Measurements from ENCODE around the gene ST8SIA2.

ST8SIA2 gene

DNA sequence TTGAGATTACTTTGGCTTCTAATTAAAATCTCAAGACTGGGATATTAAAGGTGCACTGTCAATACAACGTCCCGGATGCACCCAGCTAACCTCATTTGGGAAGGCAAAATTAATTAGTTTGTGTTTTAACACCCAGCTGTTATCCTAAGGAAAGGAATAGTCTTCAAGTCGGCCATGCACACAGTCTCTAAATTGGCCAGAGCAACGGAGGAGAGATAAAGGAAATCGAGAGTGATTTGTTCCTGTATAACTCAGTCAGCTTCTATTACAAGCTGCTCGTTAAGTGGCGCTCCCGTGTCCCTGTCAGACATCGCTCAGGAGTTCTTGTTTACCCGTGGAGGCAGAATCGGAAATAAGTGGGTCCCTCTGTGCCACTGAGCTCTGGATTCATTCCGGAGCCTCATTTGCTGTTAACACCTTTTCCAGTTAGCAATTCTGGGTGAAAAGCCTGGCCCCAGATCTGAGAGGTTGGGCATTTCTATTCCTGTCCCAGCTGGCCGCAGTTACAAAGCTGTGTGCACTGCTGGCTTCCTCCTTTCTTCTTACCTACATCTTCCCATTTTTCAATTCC is 63.9 kb downstream of the ST8SIA2 start:
- TF ChIP-seq, protein P1, sequence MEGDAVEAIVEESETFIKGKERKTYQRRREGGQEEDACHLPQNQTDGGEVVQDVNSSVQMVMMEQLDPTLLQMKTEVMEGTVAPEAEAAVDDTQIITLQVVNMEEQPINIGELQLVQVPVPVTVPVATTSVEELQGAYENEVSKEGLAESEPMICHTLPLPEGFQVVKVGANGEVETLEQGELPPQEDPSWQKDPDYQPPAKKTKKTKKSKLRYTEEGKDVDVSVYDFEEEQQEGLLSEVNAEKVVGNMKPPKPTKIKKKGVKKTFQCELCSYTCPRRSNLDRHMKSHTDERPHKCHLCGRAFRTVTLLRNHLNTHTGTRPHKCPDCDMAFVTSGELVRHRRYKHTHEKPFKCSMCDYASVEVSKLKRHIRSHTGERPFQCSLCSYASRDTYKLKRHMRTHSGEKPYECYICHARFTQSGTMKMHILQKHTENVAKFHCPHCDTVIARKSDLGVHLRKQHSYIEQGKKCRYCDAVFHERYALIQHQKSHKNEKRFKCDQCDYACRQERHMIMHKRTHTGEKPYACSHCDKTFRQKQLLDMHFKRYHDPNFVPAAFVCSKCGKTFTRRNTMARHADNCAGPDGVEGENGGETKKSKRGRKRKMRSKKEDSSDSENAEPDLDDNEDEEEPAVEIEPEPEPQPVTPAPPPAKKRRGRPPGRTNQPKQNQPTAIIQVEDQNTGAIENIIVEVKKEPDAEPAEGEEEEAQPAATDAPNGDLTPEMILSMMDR (IDR thresholded peaks at IDR 0.05; ENCODE audit: insufficient read depth, low read depth, low read length, missing control alignments): no peak
- H3K4me3 ChIP-seq (ENCODE audit: low read depth, low read length): no peak overlapping the region
- DNase-seq (ENCODE audit: low read depth): no peak

- no peak overlapping the region for H3K4me3 ChIP-seq (ENCODE audit: low read depth, low read length)
- DNase-seq (ENCODE audit: low read depth): no peak
- TF ChIP-seq, protein P1 (IDR thresholded peaks at IDR 0.05; ENCODE audit: insufficient read depth, low read depth, low read length, missing control alignments): no peak
Observed at GRCh38 chr15:92460023-92460422, 66.3 kb downstream of the ST8SIA2 start.

- H3K4me3 ChIP-seq (ENCODE audit: low read depth, low read length): no peak overlapping the region
- TF ChIP-seq, protein P1 (IDR thresholded peaks at IDR 0.05; ENCODE audit: insufficient read depth, low read depth, low read length, missing control alignments): no peak
- DNase-seq (ENCODE audit: low read depth): no peak
Observed at GRCh38 chr15:92462424-92463125, 68.9 kb downstream of the ST8SIA2 start.

- TF ChIP-seq, protein P1 (IDR thresholded peaks at IDR 0.05; ENCODE audit: insufficient read depth, low read depth, low read length, missing control alignments): no peak
- no peak overlapping the region for H3K4me3 ChIP-seq (ENCODE audit: low read depth, low read length)
- DNase-seq (ENCODE audit: low read depth): no peak
Observed at GRCh38 chr15:92463352-92463751, 69.7 kb downstream of the ST8SIA2 start.

GRCh38 chr15:92463826-92464225 is 70.1 kb downstream of the ST8SIA2 start:
- TF ChIP-seq, protein P1 (IDR thresholded peaks at IDR 0.05; ENCODE audit: insufficient read depth, low read depth, low read length, missing control alignments): no peak
- no peak overlapping the region for H3K4me3 ChIP-seq (ENCODE audit: low read depth, low read length)
- no peak for DNase-seq (ENCODE audit: low read depth)

DNA sequence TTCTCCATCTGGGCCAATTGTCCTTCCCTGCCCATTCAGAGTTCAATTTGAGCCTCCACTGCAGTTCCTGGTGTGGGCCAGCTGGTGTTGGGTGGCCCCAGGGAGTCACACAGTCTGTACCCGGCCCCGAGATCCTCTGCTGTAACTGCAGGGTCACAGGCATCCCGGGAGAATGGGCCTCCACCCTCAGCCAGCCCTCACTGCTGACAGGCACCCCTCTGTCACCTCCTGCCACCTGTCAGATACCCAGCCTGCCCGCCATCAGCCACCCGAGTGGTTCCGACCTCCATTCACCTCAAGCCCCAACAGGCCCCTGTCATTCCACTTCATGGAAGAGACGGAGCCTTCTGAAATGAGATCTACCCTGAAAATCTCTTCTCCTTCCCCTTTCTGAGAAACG is 73.2 kb downstream of the ST8SIA2 start:
- H3K4me3 ChIP-seq (ENCODE audit: low read depth, low read length): no peak overlapping the region
- TF ChIP-seq, protein P1 (IDR thresholded peaks at IDR 0.05; ENCODE audit: insufficient read depth, low read depth, low read length, missing control alignments): no peak
- DNase-seq (ENCODE audit: low read depth): no peak

- TF ChIP-seq, protein P1 (IDR thresholded peaks at IDR 0.05; ENCODE audit: insufficient read depth, low read depth, low read length, missing control alignments): no peak
- H3K4me3 ChIP-seq (ENCODE audit: low read depth, low read length): no peak overlapping the region
- DNase-seq (ENCODE audit: low read depth): no peak
Observed at GRCh38 chr15:92467245-92467644, 73.6 kb downstream of the ST8SIA2 start.
